GM13976 (cell line): ENCODE data around the gene RPSA.
"Not testable (repeated sequence)": the region's sequence is repeated elsewhere in the genome, so short reads cannot be mapped to it uniquely, and the experiment has no call there.

Source experiments
- DNase-seq: peaks from one replicate; pipeline ENCODE4 v3.0.0; 2012; ENCODE audit warnings: low spot score
- in situ Hi-C: fragments of 300-500 bp; cut with MboI; formaldehyde crosslinking; loops from one replicate; pipeline ENCODE4 v1.12.0; 2022; ENCODE audit warnings: low sequenced_read_pairs, mixed read lengths, inconsistent platforms; ENCODE audit not compliant: unreplicated experiment
- TF ChIP-seq, protein P1 (sequence below): IDR thresholded peaks from 2 replicates; pipeline ENCODE4 v1.5.1; 2012; ENCODE audit warnings: borderline replicate concordance, mild to moderate bottlenecking; ENCODE audit not compliant: insufficient read depth; ENCODE audit errors: extremely low read depth, missing control alignments, control extremely low read depth

Gene RPSA

DNA sequence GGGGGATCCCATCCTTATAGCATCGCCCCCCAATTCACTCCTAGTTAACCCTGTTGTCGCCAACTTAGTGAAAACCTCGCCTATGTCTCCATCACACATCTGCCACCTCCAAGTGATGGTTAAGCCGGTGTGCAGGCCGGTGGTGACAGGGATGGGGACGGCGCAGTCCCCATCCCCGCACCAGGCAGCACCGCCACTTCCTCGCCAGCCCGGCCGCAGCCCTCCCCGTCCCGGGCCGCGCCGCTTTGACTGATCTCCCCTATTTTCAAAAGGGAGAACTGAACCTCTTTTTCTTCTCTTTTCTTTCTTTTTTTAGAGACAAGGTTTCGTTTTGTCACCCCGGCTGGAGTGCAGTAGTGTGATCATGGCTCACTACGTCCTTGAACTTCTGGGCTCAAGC, 49.6 kb downstream of the RPSA start:
- in situ Hi-C loops: no loop called here
- TF ChIP-seq, protein P1, sequence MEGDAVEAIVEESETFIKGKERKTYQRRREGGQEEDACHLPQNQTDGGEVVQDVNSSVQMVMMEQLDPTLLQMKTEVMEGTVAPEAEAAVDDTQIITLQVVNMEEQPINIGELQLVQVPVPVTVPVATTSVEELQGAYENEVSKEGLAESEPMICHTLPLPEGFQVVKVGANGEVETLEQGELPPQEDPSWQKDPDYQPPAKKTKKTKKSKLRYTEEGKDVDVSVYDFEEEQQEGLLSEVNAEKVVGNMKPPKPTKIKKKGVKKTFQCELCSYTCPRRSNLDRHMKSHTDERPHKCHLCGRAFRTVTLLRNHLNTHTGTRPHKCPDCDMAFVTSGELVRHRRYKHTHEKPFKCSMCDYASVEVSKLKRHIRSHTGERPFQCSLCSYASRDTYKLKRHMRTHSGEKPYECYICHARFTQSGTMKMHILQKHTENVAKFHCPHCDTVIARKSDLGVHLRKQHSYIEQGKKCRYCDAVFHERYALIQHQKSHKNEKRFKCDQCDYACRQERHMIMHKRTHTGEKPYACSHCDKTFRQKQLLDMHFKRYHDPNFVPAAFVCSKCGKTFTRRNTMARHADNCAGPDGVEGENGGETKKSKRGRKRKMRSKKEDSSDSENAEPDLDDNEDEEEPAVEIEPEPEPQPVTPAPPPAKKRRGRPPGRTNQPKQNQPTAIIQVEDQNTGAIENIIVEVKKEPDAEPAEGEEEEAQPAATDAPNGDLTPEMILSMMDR: no peak
- no peak for DNase-seq

DNA sequence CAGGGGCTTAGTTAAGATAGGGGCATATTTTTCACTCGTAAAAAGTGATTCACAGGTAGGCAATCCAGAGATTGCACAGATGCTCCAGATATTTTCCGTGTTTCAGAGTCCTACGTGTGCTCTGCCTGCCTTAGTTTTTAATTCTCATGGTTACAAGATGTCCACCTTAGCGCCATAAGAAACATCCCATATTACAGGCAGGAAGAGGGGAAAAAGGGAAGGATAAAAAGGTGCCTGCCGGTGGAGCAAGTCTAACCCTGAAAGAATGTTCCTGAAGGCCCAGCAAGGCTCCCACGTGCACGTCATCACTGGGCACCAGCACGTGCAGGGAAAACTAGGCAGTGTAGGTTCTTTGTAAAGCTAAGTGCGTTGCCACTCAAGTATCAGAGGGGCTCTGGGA, 50.8 kb downstream of the RPSA start:
- no peak for DNase-seq
- TF ChIP-seq, protein P1: no peak
- in situ Hi-C loops: no loop called here

- DNase-seq, in situ Hi-C loops: not testable (repeated sequence)
Measured at GRCh38 chr3:39458579-39458978, 52.1 kb downstream of the RPSA start.

- TF ChIP-seq, protein P1: no peak
- in situ Hi-C loops: no loop called here
- no peak for DNase-seq
Measured at GRCh38 chr3:39460677-39461076, 54.2 kb downstream of the RPSA start.
